GM21723 (cell line): ENCODE results near the gene GRIP1.

Experiments
- ATAC-seq: cut with Tn5 transposase; IDR thresholded peaks from one replicate; pipeline ENCODE4 v1.9.1; 2021; ENCODE audit warnings: mild to moderate bottlenecking, moderate library complexity; ENCODE audit not compliant: unreplicated experiment

Gene GRIP1

DNA sequence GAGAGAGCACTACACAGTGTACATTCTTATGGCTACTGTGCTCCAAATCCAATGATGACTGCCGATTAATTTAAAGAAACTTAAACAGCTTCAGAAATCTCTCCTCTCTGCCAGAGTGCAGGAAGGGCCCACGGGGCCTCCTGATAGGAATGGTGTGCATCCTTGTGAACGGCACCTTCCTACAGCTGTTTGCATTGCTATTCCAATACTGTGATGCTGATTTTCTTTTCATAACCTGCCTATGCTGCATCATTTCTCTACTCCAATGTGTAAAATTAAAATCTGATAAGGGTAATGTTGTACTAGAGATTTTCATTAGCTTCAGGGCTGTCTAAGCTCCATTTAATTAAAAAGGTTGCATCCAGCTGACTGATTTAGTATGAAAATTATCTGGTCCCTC is 217.5 kb downstream of the GRIP1 start:
- no peak for ATAC-seq

DNA sequence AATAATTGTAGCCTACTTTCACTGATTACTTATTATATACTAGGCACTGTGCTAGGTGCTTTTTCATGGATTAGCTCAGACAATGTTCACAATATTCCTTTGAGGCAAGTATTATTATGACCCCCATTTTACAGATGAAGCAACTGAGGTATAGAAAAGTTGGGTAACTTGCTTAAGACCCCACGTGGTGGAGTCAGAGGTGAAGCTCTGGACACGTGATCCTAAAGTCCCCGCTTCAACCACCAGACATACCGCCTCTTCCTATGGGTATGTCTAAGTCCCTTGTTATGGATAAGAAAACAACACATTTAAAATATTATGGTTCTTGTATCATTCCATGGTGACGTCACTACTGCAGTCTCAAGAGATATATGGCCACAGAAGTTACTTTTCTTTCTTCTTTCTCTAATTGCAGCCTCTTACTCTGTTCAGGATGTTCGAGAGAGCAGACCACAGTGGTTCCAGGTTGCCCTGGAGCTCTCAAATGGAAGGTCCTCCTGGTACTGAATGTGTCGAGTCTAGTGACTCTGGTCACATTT is 218.9 kb downstream of the GRIP1 start:
- no peak for ATAC-seq

DNA sequence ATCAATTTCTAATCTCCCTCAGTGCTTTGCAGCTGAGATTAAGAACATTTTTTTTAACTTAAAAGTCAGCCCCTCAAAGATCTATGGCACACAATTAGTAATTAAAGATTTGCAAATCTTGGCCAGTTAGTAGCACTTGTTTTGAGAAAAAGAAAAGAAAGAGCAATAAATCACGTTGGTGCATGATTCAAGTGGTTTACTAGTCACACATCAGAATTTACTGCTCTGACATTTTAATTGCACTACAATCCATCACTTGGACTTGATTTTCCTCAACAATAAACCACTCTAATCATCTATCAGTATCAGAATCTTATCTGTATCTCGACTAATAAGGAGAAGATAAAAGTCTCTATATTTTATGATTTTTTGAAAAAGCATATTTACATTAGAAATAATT is 222.3 kb downstream of the GRIP1 start:
- ATAC-seq: no peak

DNA sequence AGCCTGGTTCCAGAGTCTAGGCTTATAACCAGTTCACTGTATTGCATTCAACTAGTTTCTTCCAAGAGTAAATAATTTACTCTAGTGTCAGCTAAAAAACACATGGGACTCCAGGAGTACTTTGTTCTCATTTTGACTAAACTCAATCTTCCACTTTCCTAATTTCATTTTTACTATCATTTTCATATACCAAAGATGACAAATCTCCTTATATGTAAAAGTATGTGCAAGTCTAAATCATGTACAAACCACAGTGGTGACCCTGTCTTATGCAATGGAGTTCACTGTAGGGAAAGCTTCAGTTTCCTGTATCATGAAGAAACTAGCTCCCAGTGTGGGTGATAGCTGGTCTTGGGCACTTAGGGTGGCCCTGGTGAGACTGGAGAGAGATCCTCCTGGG is 225.0 kb downstream of the GRIP1 start:
- peak; percentile 95 for ATAC-seq

DNA sequence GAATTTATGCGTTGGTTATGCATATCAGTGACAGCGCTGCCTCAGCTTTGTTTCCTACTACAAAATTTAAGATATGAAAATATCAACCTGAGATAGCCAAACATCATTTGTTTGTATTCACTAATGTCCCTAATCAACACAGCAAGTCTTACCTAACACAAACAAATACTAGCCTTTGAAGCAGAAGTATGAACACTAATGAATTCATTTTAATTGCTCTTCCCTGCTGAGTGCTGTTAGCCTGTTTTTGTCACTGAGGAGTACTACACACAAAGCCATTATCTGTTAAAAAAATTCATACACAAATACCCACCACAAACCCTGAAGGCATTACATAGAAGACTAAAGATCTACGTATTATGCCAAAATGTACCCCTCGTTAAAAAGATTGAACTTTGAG is 225.8 kb downstream of the GRIP1 start:
- no peak for ATAC-seq

DNA sequence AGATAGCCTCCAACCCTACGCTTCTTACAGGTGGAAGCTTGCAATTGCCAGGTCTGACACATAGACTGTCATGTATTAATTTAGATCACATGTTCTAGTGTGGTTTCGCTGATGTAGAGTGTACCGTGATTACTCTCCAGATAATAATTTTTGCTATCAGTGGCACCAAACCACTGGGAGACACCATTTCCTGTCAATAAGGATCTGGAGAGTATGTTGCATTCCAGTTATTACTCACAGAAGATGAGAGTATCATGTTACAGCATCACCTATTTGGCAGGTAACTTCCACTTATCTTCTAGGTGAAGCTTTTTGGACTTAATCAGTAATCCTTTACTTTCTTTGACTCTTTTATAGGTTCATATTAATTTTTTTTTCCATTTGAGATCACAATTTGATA is 229.3 kb downstream of the GRIP1 start:
- no peak for ATAC-seq

DNA sequence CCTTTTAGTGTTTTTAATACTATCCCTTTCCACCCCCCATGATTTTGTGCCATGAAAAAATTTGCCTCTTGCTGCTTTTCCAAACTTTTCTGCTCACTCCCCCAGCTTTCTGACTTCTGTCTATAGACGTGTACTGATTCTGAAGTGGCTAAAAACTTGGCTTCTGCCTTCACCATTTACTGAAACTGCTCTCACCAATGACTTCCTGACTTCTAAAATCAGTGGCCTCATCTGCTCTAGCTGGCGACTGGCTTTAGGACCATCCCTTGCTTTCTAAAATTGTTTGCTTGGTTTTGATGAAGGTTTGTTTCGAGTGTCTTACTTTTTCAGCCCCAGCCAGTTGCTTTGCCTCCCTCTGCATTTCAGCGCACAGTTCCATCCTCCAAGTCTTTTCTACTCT is 231.2 kb downstream of the GRIP1 start:
- ATAC-seq: no peak

DNA sequence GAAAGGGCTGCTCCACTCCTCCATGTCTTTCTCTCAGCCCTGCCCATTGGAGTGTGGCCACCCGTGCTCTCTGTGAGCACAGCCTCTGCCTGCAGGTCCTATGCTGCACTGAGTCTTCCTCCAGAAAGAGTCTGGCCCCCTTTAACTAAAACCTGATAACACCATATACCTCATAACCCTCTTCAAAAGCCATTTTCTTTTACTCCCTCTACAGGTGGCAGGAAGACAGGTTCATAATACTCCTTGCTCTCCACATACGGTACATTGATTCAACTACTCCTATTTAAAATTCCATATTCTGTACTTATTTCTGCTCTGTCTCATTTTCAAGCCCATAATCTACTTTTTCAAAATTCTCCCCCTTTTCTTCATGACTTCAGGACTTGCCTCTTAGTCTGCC is 232.6 kb downstream of the GRIP1 start:
- no peak for ATAC-seq

DNA sequence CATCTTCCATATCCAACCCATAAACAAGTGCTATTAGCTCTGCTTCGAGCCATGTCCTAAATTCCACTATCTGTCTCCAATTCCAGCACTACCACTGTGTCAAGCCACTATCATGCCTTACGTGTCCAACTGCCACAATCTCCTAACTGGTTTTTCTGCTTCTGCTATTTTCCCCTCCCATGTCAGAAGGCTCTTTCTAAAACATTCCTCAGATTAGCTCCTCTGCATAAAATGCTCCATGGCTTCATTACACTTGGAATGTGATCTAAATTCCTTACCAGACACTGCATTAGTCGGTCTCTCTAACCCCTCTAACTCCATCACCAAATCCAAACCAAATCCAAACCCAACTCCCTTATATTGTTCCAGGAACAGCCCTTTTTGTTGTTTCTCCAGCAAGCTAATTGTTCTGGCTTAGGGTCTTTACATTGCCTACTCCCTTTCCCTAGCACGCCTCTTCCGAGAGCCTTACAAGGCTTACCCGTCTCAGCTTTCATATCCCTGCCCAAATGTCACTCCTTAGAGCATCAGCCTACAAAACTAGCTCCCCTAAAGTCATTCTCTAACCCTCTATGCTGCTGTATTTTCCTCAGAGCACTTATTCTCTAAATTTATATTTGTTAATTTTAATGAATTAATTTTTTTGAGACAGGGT is 236.8 kb downstream of the GRIP1 start:
- no peak for ATAC-seq

DNA sequence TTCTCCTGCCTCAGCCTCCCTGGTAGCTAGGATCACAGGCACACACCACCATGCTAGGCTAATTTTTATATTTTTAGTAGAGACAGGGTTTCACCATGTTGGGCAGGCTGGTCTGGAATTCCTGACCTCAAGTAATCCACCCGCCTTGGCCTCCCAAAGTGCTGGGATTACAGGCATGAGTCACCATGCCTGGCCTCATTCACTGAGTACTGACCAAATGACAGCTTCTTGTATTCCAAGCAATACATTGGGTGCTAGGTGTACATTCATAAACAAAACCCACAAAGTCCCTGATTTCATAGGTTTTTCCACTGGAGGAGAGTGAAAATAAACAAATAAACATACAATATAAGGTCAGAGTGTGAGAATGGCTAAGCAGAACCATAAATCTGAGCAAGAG is 240.3 kb downstream of the GRIP1 start:
- ATAC-seq: no peak

DNA sequence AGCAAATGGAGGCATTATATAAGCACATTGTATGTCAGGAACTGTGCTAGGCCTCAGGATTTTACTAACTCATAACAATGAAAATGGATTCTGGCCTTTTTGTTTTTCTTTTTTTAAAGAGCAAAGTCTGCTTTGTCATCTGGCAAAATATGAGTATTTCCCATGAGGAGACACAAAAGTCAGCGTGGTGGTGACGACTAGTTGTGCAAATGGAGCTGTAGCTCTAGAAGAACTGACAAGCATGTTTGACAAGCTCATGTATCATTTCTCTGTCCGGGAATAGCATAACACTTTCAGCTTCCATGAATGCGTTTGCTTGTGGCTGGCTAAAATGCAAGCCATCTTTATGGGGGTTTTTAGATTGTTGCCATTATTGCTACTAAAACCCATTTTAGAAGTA is 248.8 kb downstream of the GRIP1 start:
- ATAC-seq: no peak

DNA sequence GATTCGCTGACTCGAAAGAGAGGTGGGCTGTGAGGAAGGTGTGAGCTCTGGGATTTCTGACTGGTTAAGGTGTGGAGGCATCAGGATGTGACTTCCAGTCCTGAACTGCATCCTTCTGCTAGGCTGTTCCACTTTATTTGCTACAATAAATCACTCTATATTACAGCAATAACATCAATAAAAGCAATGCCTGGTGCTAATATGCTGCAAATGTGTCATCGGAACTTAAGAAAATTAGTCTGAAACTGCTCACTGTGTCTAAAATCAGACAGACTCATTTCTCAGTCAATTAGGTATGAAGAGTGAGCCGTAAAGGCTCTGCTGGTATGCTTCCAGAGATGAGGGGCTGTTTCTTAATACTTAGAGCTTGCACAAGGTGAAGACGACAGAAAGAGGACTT is 250.0 kb downstream of the GRIP1 start:
- ATAC-seq: no peak

DNA sequence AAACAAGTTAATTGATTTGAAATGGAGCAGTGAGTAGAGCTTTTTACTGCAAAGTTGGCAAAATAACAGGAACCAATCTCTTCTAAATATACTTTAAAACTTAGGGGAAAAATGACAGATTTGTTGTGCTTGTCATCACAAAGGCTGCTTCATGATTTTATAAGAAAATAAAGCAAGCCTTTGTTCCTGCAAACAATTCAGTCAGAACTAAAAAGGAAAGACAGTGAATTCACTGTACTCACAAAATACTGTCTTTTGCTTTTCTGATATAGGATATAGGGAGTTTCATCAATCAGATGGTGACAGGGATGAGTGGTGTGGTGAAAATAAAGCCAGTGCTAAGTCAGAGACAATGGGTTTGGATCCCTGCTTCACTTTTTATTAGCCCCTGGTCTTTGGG is 250.6 kb downstream of the GRIP1 start:
- no peak for ATAC-seq

DNA sequence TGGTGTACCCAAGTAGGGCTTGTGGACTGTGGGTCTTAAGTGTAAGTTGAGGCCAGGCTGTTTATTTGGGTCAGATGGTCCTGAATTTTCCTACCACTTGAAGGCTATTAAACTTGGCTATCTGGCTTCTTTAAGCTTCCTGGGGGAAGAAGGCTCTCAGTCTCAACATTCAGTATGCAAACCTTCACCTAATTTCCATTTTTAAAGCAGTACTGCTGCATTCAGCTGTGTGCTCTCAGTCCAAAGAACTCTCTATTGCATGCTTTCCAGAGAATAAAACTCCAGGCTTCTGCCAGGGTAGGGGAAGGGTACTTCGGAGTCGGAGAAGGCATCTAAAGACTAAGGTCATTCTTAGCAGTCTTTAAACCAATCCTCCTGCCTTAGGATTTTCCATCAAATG is 252.2 kb downstream of the GRIP1 start:
- no peak for ATAC-seq

DNA sequence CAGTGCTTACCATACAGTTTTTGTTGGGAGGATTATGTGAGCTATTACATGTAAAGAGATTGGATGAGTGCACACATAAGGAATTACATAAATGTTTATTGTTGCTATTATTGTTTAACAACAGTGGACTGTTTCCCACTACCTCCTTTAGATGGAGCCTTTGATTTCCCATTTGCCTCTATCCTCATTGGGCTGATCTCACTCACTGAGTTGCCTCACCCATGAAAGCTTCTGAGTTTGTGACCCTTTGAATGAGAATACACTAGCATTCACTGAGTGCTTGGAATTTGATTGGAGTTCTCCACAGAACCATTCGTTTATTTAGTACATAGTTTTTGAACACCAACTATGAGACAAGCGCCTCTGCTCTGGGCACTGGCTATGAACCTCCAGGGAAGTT is 255.6 kb downstream of the GRIP1 start:
- ATAC-seq: no peak

DNA sequence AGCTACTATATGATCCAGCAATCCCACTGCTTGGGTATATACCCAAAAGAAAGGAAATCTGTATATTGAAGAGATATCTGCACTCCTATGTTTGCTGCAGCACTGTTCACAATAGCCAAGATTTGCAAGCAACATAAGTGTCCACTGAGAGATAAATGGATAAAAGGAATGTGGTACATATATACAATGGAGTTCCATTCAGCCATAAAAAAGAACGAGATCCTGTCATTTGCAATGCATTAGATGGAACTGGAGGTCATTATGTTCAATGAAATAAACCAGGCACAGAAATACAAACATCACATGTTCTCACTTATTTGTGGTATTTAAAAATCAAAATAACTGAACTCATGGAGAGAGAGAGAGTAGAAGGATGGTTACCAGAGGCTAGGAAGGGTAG is 260.0 kb downstream of the GRIP1 start:
- ATAC-seq: no peak

DNA sequence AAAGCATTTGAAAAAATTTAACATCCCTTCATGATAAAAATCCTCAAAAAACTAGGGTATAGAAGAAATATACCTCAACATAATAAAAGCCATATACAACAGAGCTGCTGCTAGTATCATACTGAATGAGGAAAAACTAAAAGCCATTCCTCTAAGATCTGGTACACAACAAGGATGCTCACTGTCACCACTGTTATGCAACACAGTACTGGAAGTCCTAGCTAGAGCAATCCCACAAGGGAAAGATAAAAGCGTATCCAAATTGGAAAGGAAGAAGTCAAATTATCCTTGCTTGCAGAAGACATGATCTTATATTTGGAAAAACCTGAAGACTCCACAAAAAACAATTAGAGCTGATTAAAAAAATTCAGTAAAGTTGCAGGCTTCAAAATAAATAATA is 261.7 kb downstream of the GRIP1 start:
- no peak for ATAC-seq

DNA sequence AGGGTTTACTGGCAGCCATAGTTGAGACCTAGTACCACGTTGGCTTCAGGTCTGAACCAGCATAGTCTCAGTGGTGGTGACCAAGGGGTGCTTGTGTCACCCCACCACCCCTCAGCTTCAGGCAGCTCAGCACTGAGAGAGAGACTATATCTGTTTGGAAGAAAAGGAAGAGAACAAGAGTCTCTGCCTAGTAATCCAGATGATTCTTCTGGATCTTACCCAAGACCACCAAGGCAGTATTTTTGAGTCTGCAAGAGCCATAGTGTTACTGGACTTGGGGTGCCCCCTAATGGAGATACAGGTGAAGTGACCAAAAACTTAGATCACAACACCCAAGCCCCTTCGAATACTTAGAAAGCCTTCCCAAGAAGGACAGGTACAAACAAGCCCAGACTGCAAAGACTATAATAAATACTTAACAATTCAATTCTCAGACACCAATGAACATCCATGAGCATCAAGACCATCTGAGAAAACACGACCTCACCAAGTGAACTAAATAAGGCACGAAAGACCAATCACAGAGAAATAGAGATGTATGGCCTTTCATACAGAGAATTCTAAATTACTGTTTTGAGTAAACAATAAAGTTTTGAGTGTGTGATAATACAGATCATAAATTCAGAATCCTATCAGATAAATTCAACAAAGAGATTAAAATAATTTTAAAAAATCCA is 269.5 kb downstream of the GRIP1 start:
- ATAC-seq: no peak

DNA sequence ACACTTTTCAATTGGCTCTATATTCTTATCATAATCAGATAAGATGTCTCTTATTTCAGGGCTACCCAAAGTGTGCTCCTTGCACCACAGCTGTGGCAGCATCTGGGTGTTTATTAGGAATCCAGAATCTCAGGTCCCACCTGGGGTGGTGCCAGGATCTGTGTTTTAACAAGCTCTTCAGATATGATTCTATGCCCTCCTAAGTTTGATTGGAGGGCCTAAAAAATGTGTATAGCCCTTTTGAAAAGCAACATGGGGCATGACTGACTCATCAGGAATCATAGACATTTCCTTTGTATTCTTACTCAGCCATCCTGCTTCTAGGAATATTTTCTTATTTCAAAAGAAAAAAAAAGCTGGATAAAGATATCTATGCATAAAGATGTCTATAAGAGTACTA is 273.5 kb downstream of the GRIP1 start:
- no peak for ATAC-seq

DNA sequence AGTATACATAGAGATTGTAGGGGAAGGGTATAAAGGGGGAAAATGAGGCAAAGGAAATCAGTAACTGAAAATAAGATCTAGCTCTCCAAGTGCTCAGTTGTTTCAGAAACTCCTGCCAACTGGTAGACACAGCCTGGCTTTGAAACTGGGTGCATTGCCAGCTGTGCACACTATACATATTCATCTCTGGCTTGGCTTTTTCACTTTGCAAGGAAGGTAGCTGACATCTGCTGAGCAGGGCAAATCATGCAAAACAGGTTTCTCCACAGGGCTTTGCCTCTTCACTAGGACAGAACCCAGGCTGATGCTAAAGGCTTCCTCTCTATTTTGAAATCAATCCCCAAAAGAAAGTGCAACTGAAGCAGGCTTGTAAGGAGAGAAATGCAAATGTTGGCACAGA is 275.1 kb downstream of the GRIP1 start:
- no peak for ATAC-seq

DNA sequence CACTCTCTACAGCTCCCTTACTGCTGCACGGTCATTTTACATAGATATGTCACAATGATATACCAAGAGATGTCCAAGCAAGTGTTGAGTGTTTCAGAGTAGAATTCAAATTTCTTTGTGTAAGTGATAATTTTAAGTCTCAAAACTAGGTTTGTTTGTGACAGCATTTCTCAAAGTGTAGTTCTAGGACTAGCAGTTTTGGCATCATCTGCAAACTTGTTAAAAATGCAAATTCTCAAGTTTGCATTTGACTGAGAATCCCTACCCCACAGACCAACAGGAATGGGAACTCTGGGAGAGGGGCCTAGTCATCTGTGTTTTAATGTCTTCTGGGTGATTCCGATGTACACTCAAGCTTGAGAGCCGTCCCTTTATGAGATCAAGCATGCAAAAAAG is 279.0 kb downstream of the GRIP1 start:
- no peak for ATAC-seq

DNA sequence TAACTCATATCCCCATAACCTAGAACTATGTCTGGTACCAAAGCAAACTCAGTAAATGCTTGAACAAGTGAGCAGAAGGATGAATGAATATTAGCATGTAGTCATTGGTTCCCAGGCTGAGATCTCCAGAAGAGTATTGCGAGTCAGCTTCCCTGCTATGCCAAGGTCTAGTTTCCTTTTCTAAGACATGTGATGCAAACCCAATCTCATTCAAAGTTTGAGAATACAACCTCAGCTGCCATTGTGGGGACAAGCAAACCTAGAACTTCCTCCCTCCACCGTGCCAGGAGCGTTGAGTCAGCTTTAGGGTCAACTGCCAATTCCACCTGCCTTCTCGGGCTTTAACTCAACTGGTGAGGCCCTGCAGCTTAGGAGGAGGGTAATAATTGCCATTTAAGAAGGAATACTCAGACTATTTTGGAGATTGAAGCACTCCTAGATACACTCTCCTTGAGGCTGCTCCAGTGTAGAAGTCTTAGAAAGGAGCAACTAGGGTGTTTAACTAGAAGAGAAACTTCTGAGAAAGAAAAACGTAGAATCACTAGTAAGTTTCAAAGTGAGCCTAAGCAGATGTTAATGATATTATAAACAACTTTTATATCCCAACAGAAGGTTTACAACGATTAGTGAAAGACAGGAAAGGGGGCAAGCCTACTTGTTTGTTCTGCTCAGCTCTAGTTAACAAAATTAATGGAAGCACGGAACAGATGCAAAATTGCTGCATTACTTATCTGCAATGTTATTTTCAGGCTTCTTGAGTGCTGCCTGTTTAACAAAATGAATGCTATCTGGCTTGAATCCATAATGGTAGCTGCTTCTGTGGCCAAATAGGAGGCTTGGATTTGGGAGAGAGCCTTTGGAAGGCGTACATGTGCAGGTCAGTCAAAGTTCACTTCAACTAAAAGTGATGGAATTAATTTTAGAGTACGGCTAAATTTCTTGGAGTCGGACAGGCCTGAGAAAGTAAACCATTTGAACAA is 279.7 kb downstream of the GRIP1 start:
- ATAC-seq: no peak
